ENCODE data around the gene HIC2. TPM values are rescaled to one million over a fixed set of nuclear protein-coding genes. Genes with fewer than 3 reads are reported as not detected.

The HIC2 gene
- total RNA-seq, 2 experiments from 2014 or later = 9.2 to 11.3 TPM

DNA sequence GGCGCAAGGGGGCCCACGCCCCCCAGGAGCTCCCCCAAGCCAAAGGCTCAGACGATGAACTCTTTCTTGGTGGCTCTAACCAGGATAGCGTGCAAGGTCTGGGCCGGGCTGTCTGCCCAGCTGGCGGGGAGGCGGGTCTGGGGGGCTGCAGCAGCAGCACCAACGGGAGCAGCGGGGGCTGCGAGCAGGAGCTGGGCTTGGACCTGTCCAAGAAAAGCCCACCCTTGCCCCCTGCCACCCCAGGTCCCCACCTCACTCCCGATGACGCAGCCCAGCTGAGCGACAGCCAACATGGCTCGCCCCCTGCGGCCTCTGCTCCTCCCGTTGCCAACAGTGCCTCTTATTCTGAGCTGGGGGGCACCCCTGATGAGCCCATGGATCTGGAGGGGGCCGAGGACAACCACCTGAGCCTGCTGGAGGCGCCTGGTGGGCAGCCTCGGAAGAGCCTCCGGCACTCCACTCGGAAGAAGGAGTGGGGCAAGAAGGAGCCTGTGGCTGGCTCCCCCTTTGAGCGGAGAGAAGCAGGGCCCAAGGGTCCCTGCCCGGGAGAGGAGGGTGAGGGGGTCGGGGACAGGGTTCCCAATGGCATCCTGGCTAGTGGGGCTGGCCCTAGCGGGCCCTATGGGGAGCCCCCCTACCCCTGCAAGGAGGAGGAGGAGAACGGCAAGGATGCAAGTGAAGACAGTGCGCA lies 28.4 kb downstream of the HIC2 start:
- BruUV-seq (replicated peaks) = no TSS peak
- POLR2A ChIA-PET = no interaction called here
- DNase-seq (ENCODE audit: low spot score) = no peak
- Histone ChIP-seq H3K4me1 (ENCODE audit: insufficient read depth, low read length, poor library complexity, severe bottlenecking) (no peaks in the 10 kb centered on the region), H3K4me2 (ENCODE audit: low read length) (no peak overlapping the region), H3K79me2 (ENCODE audit: insufficient read depth, low read depth, low read length) (no peaks in the 10 kb centered on the region), H4K20me1 (ENCODE audit: insufficient read depth, low read length) (no peaks in the 10 kb centered on the region), H3K9me2 (ENCODE audit: insufficient read depth, low read length) (no peaks in the 10 kb centered on the region), H2AFZ (ENCODE audit: low read length) (no peak overlapping the region), H3K9me3 (ENCODE audit: low read length) (no peaks in the 10 kb centered on the region), H3K4me3 (ENCODE audit: low read depth, low read length, poor library complexity, severe bottlenecking) (no peak overlapping the region), H3K27ac (ENCODE audit: low read depth, low read length, poor library complexity, severe bottlenecking) (no peak overlapping the region), H3K36me3 (ENCODE audit: insufficient read depth, low read length) (peaks cover 13% of the 10 kb centered on the region)
- intact Hi-C loops (cut with micrococcal nuclease; ENCODE audit: unreplicated experiment) = no loop called here
- CTCF ChIA-PET (ENCODE audit: unreplicated experiment) = no interaction called here
- TF ChIP-seq, protein P1, sequence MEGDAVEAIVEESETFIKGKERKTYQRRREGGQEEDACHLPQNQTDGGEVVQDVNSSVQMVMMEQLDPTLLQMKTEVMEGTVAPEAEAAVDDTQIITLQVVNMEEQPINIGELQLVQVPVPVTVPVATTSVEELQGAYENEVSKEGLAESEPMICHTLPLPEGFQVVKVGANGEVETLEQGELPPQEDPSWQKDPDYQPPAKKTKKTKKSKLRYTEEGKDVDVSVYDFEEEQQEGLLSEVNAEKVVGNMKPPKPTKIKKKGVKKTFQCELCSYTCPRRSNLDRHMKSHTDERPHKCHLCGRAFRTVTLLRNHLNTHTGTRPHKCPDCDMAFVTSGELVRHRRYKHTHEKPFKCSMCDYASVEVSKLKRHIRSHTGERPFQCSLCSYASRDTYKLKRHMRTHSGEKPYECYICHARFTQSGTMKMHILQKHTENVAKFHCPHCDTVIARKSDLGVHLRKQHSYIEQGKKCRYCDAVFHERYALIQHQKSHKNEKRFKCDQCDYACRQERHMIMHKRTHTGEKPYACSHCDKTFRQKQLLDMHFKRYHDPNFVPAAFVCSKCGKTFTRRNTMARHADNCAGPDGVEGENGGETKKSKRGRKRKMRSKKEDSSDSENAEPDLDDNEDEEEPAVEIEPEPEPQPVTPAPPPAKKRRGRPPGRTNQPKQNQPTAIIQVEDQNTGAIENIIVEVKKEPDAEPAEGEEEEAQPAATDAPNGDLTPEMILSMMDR (conservative IDR thresholded peaks at IDR 0.05; ENCODE audit: low read length) = no peak
- no peak for TF ChIP-seq EZH2phosphoT487 (IDR thresholded peaks at IDR 0.05; ENCODE audit: borderline replicate concordance, low read depth, low read length)

DNA sequence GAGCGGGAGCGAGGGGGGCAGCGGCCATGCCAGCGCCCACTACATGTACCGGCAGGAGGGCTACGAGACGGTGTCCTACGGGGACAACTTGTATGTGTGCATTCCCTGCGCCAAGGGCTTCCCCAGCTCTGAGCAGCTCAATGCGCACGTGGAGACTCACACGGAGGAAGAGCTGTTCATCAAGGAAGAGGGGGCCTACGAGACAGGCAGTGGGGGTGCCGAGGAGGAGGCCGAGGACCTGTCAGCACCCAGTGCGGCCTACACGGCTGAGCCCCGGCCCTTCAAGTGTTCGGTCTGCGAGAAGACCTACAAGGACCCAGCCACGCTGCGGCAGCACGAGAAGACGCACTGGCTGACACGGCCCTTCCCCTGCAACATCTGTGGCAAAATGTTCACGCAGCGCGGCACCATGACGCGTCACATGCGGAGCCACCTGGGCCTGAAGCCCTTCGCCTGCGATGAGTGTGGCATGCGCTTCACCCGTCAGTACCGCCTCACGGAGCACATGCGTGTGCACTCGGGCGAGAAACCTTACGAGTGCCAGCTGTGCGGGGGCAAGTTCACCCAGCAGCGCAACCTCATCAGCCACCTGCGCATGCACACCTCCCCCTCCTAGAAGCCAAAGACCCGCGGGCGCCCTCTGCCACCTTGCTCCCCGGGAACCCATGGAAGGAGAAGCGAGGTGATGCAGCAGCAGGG lies 29.1 kb downstream of the HIC2 start:
- ChIA-PET CTCF (ENCODE audit: unreplicated experiment) (no interaction called here), POLR2A (no interaction called here)
- no peaks in the 10 kb centered on the region for H3K79me2 ChIP-seq (ENCODE audit: insufficient read depth, low read depth, low read length)
- H3K4me3 ChIP-seq (ENCODE audit: low read depth, low read length, poor library complexity, severe bottlenecking) = no peak overlapping the region
- H3K9me2 ChIP-seq (ENCODE audit: insufficient read depth, low read length) = no peaks in the 10 kb centered on the region
- H3K4me2 ChIP-seq (ENCODE audit: low read length) = no peak overlapping the region
- no peaks in the 10 kb centered on the region for H3K9me3 ChIP-seq (ENCODE audit: low read length)
- H4K20me1 ChIP-seq (ENCODE audit: insufficient read depth, low read length) = no peaks in the 10 kb centered on the region
- peaks cover 13% of the 10 kb centered on the region for H3K36me3 ChIP-seq (ENCODE audit: insufficient read depth, low read length)
- no peak overlapping the region for H3K27ac ChIP-seq (ENCODE audit: low read depth, low read length, poor library complexity, severe bottlenecking)
- intact Hi-C loops (cut with micrococcal nuclease; ENCODE audit: unreplicated experiment) = no loop called here
- DNase-seq (ENCODE audit: low spot score) = no peak
- no peaks in the 10 kb centered on the region for H3K4me1 ChIP-seq (ENCODE audit: insufficient read depth, low read length, poor library complexity, severe bottlenecking)
- TF ChIP-seq, protein P1 (conservative IDR thresholded peaks at IDR 0.05; ENCODE audit: low read length) = no peak
- TF ChIP-seq EZH2phosphoT487 (IDR thresholded peaks at IDR 0.05; ENCODE audit: borderline replicate concordance, low read depth, low read length) = no peak
- H2AFZ ChIP-seq (ENCODE audit: low read length) = no peak overlapping the region
- BruUV-seq (replicated peaks) = no TSS peak

Measured in OCI-LY7 (cell line).